OCI-LY3 (cell line): ENCODE data around the gene NR6A1.

Source experiments
- H2AFZ ChIP-seq: fragments of 200-600, 300-600 bp; shearing (Covaris generic); 2 replicates; pipeline ENCODE4 v1.6.0; 2014; ENCODE audit warnings: antibody characterized with exemption, low read depth, low read length
- H3K27ac ChIP-seq: fragments of 200-600, 300-600 bp; sonication (generic); 2 replicates; pipeline ENCODE4 v1.5.1; 2014; ENCODE audit warnings: mild to moderate bottlenecking, low read length, moderate library complexity, mixed read lengths
- H3K27me3 ChIP-seq: fragments of 200-600, 300-600 bp; sonication (generic); 2 replicates; pipeline ENCODE4 v1.6.1; 2014; ENCODE audit warnings: low read depth, low read length, mixed read lengths
- H3K36me3 ChIP-seq: fragments of 200-600, 300-600 bp; sonication (generic); replicated peaks from 2 replicates; pipeline ENCODE3; 2014; ENCODE audit warnings: low read depth, low read length, mixed read lengths
- H3K4me1 ChIP-seq: fragments of 300-600, 200-600 bp; sonication (generic); 2 replicates; pipeline ENCODE4 v1.6.1; 2014; ENCODE audit warnings: low read length, mixed read lengths
- H3K4me2 ChIP-seq: fragments of 200-600, 300-600 bp; sonication (generic); 2 replicates; pipeline ENCODE4 v1.6.1; 2014; ENCODE audit warnings: low read length, mixed read lengths
- H3K4me3 ChIP-seq: fragments of 300-600, 200-600 bp; sonication (generic); 2 replicates; pipeline ENCODE4 v1.5.1; 2014; ENCODE audit warnings: antibody characterized with exemption, mild to moderate bottlenecking, low read length, moderate library complexity
- H3K79me2 ChIP-seq: fragments of 300-600, 200-600 bp; shearing (Covaris generic); 2 replicates; pipeline ENCODE4 v1.6.1; 2014; ENCODE audit warnings: mild to moderate bottlenecking, low read length, mixed read lengths
- H3K9ac ChIP-seq: fragments of 300-600, 200-600 bp; shearing (Covaris generic); 2 replicates; pipeline ENCODE4 v1.6.0; 2014; ENCODE audit warnings: mild to moderate bottlenecking, low read length, moderate library complexity
- H3K9me3 ChIP-seq: fragments of 200-600, 300-600 bp; shearing (Covaris generic); 2 replicates; pipeline ENCODE4 v1.6.1; 2014; ENCODE audit warnings: low read length, mixed read lengths; ENCODE audit not compliant: insufficient read depth
- H4K20me1 ChIP-seq: fragments of 200-600, 300-600 bp; sonication (generic); 2 replicates; pipeline ENCODE4 v1.6.1; 2016; ENCODE audit warnings: low read length, mixed read lengths; ENCODE audit not compliant: insufficient read depth
- EZH2phosphoT487 ChIP-seq: fragments of 200-600 bp; shearing (Covaris generic); IDR thresholded peaks from 2 replicates; pipeline ENCODE4 v1.6.1; 2018; ENCODE audit warnings: antibody characterized with exemption, mixed run types, low read depth
- TF ChIP-seq, protein P1 (sequence below): fragments of 200-600, 300-600 bp; sonication (generic); IDR thresholded peaks from 2 replicates; pipeline ENCODE4 v1.5.1; 2014; ENCODE audit warnings: antibody characterized with exemption, low read length, low read depth

NR6A1 gene

DNA sequence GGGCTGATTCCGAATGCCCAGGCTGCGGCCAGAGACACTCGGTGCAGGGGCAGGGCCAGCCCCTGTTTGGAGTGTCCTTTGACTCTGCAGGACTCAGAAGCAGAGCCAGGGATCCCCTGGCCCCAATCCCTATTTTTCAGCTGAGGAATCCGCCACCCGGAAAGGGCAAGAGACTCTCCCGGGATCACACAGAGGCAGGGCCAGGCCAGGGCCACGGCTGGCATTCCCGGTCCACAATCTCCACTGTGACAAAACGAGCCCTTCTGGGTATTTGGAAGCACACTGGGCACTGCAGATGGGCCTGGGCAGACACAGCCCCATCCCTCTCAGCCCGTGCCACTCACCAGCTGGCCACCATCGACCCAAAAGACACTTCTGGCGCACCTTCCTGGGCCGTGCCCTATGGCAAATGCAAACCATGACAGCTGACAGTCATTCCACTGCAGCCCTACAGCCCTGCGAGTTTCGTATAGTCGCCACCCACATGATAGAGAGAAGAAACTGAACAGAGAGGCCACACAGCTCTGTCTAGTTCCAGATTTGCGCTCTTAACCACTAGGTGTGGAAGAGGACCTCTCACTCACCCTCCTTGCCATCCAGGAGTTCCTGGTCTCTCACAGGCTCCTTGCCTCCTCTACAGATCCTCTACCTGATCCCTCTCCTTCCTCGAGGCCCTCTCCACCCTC lies 277.2 kb downstream of the NR6A1 start:
- Histone ChIP-seq H3K79me2 (no peaks in the 10 kb centered on the region), H3K27me3 (peaks cover 3% of the 10 kb centered on the region; the same call in 1 of the 2 replicates), H4K20me1 (no peaks in the 10 kb centered on the region), H2AFZ (no peak overlapping the region), H3K36me3 (no peaks in the 10 kb centered on the region), H3K27ac (no peak overlapping the region), H3K4me1 (no peaks in the 10 kb centered on the region), H3K9ac (no peak overlapping the region), H3K4me2 (no peak overlapping the region), H3K9me3 (no peaks in the 10 kb centered on the region), H3K4me3 (no peak overlapping the region)
- TF ChIP-seq, protein P1, sequence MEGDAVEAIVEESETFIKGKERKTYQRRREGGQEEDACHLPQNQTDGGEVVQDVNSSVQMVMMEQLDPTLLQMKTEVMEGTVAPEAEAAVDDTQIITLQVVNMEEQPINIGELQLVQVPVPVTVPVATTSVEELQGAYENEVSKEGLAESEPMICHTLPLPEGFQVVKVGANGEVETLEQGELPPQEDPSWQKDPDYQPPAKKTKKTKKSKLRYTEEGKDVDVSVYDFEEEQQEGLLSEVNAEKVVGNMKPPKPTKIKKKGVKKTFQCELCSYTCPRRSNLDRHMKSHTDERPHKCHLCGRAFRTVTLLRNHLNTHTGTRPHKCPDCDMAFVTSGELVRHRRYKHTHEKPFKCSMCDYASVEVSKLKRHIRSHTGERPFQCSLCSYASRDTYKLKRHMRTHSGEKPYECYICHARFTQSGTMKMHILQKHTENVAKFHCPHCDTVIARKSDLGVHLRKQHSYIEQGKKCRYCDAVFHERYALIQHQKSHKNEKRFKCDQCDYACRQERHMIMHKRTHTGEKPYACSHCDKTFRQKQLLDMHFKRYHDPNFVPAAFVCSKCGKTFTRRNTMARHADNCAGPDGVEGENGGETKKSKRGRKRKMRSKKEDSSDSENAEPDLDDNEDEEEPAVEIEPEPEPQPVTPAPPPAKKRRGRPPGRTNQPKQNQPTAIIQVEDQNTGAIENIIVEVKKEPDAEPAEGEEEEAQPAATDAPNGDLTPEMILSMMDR, result no peak
- no peak for TF ChIP-seq EZH2phosphoT487

DNA sequence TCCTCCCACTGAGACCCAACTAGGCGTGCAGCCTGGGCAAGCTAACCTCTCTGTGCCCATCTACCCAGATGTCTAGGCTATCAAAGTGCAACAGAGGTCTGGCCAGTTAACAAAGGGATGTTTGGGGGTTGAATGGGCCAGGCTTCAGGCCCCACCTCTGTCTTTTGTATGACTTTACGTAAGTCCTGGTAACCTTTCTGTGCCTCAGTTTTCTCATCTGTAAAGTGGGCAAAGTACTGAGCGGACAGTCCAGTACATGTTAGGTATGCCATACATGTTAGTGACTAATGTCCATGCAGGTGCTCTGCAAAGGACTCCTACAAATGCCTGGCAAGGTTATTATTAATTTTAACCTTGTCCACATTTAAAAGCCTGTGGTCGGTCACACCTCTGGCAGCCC lies 277.9 kb downstream of the NR6A1 start:
- Histone ChIP-seq H3K9me3 (no peaks in the 10 kb centered on the region), H3K4me1 (no peaks in the 10 kb centered on the region), H3K27ac (no peak overlapping the region), H3K9ac (no peak overlapping the region), H3K27me3 (peaks cover 3% of the 10 kb centered on the region; the same call in 1 of the 2 replicates), H3K4me3 (no peak overlapping the region), H3K36me3 (no peaks in the 10 kb centered on the region), H3K4me2 (no peak overlapping the region), H4K20me1 (no peaks in the 10 kb centered on the region), H3K79me2 (no peaks in the 10 kb centered on the region), H2AFZ (no peak overlapping the region)
- TF ChIP-seq, protein P1, result no peak
- TF ChIP-seq EZH2phosphoT487, result no peak

DNA sequence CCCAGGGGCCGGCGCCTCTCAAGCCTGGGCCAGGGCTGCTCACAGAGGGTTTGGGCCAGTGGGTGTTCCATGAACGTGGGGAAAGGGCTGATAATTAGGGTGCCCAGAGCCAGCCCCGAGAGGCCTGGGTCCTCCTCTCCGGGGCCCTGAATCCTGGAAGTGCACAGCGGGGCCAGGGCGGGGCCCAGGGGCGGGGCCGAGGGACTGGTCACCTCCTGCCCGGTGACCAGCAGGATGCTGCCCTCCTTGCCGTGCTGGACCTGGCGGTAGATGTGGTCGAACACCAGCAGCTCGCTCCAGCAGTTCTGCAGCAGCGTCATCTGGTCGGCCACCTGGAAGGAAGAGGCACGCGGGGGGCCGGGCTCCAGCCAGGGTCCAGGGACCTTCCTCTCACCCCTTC lies 278.3 kb downstream of the NR6A1 start:
- Histone ChIP-seq H3K9me3 (no peaks in the 10 kb centered on the region), H3K4me1 (no peaks in the 10 kb centered on the region)

More for the DNA sequence above, 278.3 kb downstream of the NR6A1 start:
- Histone ChIP-seq H3K4me2 (no peak overlapping the region), H3K27me3 (peaks cover 3% of the 10 kb centered on the region; the same call in 1 of the 2 replicates), H3K27ac (no peak overlapping the region), H3K9ac (no peak overlapping the region), H3K36me3 (no peaks in the 10 kb centered on the region), H3K79me2 (no peaks in the 10 kb centered on the region), H3K4me3 (no peak overlapping the region), H2AFZ (no peak overlapping the region), H4K20me1 (no peaks in the 10 kb centered on the region)
- no peak for TF ChIP-seq EZH2phosphoT487
- TF ChIP-seq, protein P1, result no peak
